ENCODE data around the gene TCP11L2.

TCP11L2 gene

GRCh38 chr12:106308121-106308520, 5.6 kb downstream of the TCP11L2 start:
- H3K36me3 ChIP-seq (ENCODE audit: insufficient read depth, low read length), result no peaks in the 10 kb centered on the region
- H3K4me2 ChIP-seq (ENCODE audit: low read depth, low read length, poor library complexity, severe bottlenecking), result no peak overlapping the region
- H3K27me3 ChIP-seq (ENCODE audit: insufficient read depth, low read length, poor library complexity, severe bottlenecking), result no peaks in the 10 kb centered on the region
- TF ChIP-seq EZH2phosphoT487 (IDR thresholded peaks at IDR 0.05; ENCODE audit: borderline replicate concordance) (no peak), CTCF (conservative IDR thresholded peaks at IDR 0.05; ENCODE audit: low read length) (no peak)
- no peaks in the 10 kb centered on the region for H3K9me3 ChIP-seq (ENCODE audit: insufficient read depth, low read depth, low read length)
- H3K9ac ChIP-seq (ENCODE audit: low read depth, low read length, poor library complexity, severe bottlenecking), result no peak overlapping the region
- H4K20me1 ChIP-seq (ENCODE audit: insufficient read depth, low read length, poor library complexity, severe bottlenecking), result no peaks in the 10 kb centered on the region
- H3K4me1 ChIP-seq (ENCODE audit: insufficient read depth, low read length, poor library complexity, severe bottlenecking), result no peaks in the 10 kb centered on the region
- no peaks in the 10 kb centered on the region for H3K9me2 ChIP-seq (replicated peaks; ENCODE audit: low read depth, low read length)
- H2AFZ ChIP-seq (ENCODE audit: low read length), result no peak overlapping the region
- no peaks in the 10 kb centered on the region for H3K79me2 ChIP-seq (ENCODE audit: insufficient read depth, low read length)
- no peaks in the 10 kb centered on the region for H3F3A ChIP-seq (ENCODE audit: low read depth)
- no peak overlapping the region for H3K4me3 ChIP-seq (ENCODE audit: low read length, poor library complexity, severe bottlenecking)

GRCh38 chr12:106308611-106309010, 6.1 kb downstream of the TCP11L2 start:
- Histone ChIP-seq H3F3A (ENCODE audit: low read depth) (no peaks in the 10 kb centered on the region), H3K4me1 (ENCODE audit: insufficient read depth, low read length, poor library complexity, severe bottlenecking) (no peaks in the 10 kb centered on the region), H3K9me3 (ENCODE audit: insufficient read depth, low read depth, low read length) (no peaks in the 10 kb centered on the region), H3K4me2 (ENCODE audit: low read depth, low read length, poor library complexity, severe bottlenecking) (no peak overlapping the region), H3K9me2 (replicated peaks; ENCODE audit: low read depth, low read length) (no peaks in the 10 kb centered on the region), H3K27me3 (ENCODE audit: insufficient read depth, low read length, poor library complexity, severe bottlenecking) (no peaks in the 10 kb centered on the region), H3K36me3 (ENCODE audit: insufficient read depth, low read length) (no peaks in the 10 kb centered on the region), H3K9ac (ENCODE audit: low read depth, low read length, poor library complexity, severe bottlenecking) (no peak overlapping the region), H3K4me3 (ENCODE audit: low read length, poor library complexity, severe bottlenecking) (no peak overlapping the region), H3K79me2 (ENCODE audit: insufficient read depth, low read length) (no peaks in the 10 kb centered on the region), H4K20me1 (ENCODE audit: insufficient read depth, low read length, poor library complexity, severe bottlenecking) (no peaks in the 10 kb centered on the region), H2AFZ (ENCODE audit: low read length) (no peak overlapping the region)
- TF ChIP-seq CTCF (conservative IDR thresholded peaks at IDR 0.05; ENCODE audit: low read length) (no peak), EZH2phosphoT487 (IDR thresholded peaks at IDR 0.05; ENCODE audit: borderline replicate concordance) (no peak)

- Histone ChIP-seq H3K4me2 (ENCODE audit: low read depth, low read length, poor library complexity, severe bottlenecking) (no peak overlapping the region), H3F3A (ENCODE audit: low read depth) (no peaks in the 10 kb centered on the region), H4K20me1 (ENCODE audit: insufficient read depth, low read length, poor library complexity, severe bottlenecking) (no peaks in the 10 kb centered on the region), H2AFZ (ENCODE audit: low read length) (no peak overlapping the region), H3K9me3 (ENCODE audit: insufficient read depth, low read depth, low read length) (no peaks in the 10 kb centered on the region), H3K4me3 (ENCODE audit: low read length, poor library complexity, severe bottlenecking) (no peak overlapping the region), H3K36me3 (ENCODE audit: insufficient read depth, low read length) (no peaks in the 10 kb centered on the region), H3K9ac (ENCODE audit: low read depth, low read length, poor library complexity, severe bottlenecking) (no peak overlapping the region), H3K79me2 (ENCODE audit: insufficient read depth, low read length) (no peaks in the 10 kb centered on the region), H3K27me3 (ENCODE audit: insufficient read depth, low read length, poor library complexity, severe bottlenecking) (no peaks in the 10 kb centered on the region), H3K4me1 (ENCODE audit: insufficient read depth, low read length, poor library complexity, severe bottlenecking) (no peaks in the 10 kb centered on the region), H3K9me2 (replicated peaks; ENCODE audit: low read depth, low read length) (no peaks in the 10 kb centered on the region)
- no peak for TF ChIP-seq EZH2phosphoT487 (IDR thresholded peaks at IDR 0.05; ENCODE audit: borderline replicate concordance)
- TF ChIP-seq CTCF (conservative IDR thresholded peaks at IDR 0.05; ENCODE audit: low read length), result no peak
Observed at GRCh38 chr12:106309671-106310505, 7.4 kb downstream of the TCP11L2 start.

Measured in Loucy (cell line).